PC-9 (cell line): ENCODE measurements around the gene OTOP2. TPM values are rescaled to one million over a fixed set of nuclear protein-coding genes. Genes with fewer than 3 reads are reported as not detected.
A peak's percentile ranks its signal among the peaks of the same experiment; 100 is the strongest.
"Not testable (repeated sequence)": the region's sequence is repeated elsewhere in the genome, so short reads cannot be mapped to it uniquely, and the experiment has no call there.

Source experiments
- BruUV-seq: library from RNA; stranded (reverse); fragments of 400-500 nt; replicated peaks from 2 replicates; lab custom pipeline; 2021; lab: Mats Ljungman, UMichigan
- CTCF ChIA-PET: fragments of 300-600 bp; sonication (Branson Sonifier 250); formaldehyde crosslinking; loops from one replicate; lab custom pipeline; 2022; ENCODE audit warnings: antibody characterized with exemption; lab: Charles Lee
- POLR2A ChIA-PET: fragments of 300-600 bp; sonication (Branson Sonifier 250); formaldehyde crosslinking; loops from one replicate; lab custom pipeline; 2022; ENCODE audit warnings: antibody characterized with exemption; ENCODE audit not compliant: unreplicated experiment; lab: Charles Lee
- DNase-seq, 2 experiments: peaks; one replicate each; pipeline versions ENCODE4 v3.0.0 to v3.0.0-alpha.2; 2015 to 2022; ENCODE audit warnings: mixed read lengths in 1 of 2
- H2AFZ ChIP-seq: fragments of 200-600 bp; sonication (generic); 2 replicates; pipeline ENCODE4 v1.8.1; 2017; ENCODE audit warnings: antibody characterized with exemption
- H3F3A ChIP-seq: fragments of 200-600 bp; sonication (generic); 2 replicates; pipeline ENCODE4 v1.8.1; 2017; ENCODE audit warnings: antibody characterized with exemption, mild to moderate bottlenecking, low read depth; ENCODE audit not compliant: insufficient read depth
- H3K27ac ChIP-seq: fragments of 200-600 bp; sonication (generic); 2 replicates; pipeline ENCODE4 v1.6.1; 2016; ENCODE audit warnings: mixed run types
- H3K27me3 ChIP-seq: fragments of 200-600 bp; sonication (generic); 2 replicates; pipeline ENCODE4 v1.6.1; 2016; ENCODE audit warnings: low read depth, mixed run types; ENCODE audit not compliant: insufficient read depth
- H3K36me3 ChIP-seq: fragments of 200-600 bp; sonication (generic); 2 replicates; pipeline ENCODE4 v1.6.1; 2016; ENCODE audit warnings: low read depth, mixed run types
- H3K4me1 ChIP-seq: fragments of 200-600 bp; sonication (generic); replicated peaks from 2 replicates; pipeline ENCODE4 v1.6.1; 2016; ENCODE audit warnings: mixed run types; ENCODE audit not compliant: insufficient read depth
- H3K4me2 ChIP-seq: fragments of 200-600 bp; sonication (generic); 2 replicates; pipeline ENCODE4 v1.6.1; 2017; ENCODE audit warnings: mixed run types
- H3K4me3 ChIP-seq: fragments of 200-600 bp; sonication (generic); 2 replicates; pipeline ENCODE4 v1.6.1; 2016; ENCODE audit warnings: mixed run types
- H3K79me2 ChIP-seq: fragments of 200-600 bp; sonication (generic); 2 replicates; pipeline ENCODE4 v1.6.1; 2017; ENCODE audit warnings: low read depth, mixed run types
- H3K9me2 ChIP-seq: fragments of 200-600 bp; sonication (generic); 2 replicates; pipeline ENCODE4 v1.8.1; 2017; ENCODE audit warnings: mild to moderate bottlenecking; ENCODE audit not compliant: insufficient read depth
- H3K9me3 ChIP-seq: fragments of 200-600 bp; sonication (generic); 2 replicates; pipeline ENCODE4 v1.8.1; 2016; ENCODE audit warnings: low read depth; ENCODE audit not compliant: insufficient read depth
- H4K20me1 ChIP-seq: fragments of 200-600 bp; sonication (generic); 2 replicates; pipeline ENCODE4 v1.8.1; 2017; ENCODE audit not compliant: insufficient read depth
- EZH2 ChIP-seq: fragments of 200-600 bp; sonication (generic); IDR thresholded peaks from 2 replicates; pipeline ENCODE4 v1.8.0; 2017; ENCODE audit warnings: antibody characterized with exemption, low read depth
- intact Hi-C: fragments of 100-400 bp; cut with micrococcal nuclease; formaldehyde crosslinking; loops from one replicate; pipeline ENCODE4 v1.10.0; 2022; ENCODE audit not compliant: unreplicated experiment
- total RNA-seq: library from RNA; stranded (reverse); gene quantifications from 2 replicates; pipeline ENCODE4 v1.2.3, GENCODE V29; 2021
- TF ChIP-seq, protein P1 (sequence below): fragments of 200-600 bp; sonication (generic); conservative IDR thresholded peaks from 2 replicates; pipeline ENCODE4 v1.6.1; 2017; ENCODE audit warnings: mixed run types, antibody characterized with exemption, mild to moderate bottlenecking, moderate library complexity

OTOP2 gene
- total RNA-seq, 1 experiment from 2014 or later = not detected

DNA sequence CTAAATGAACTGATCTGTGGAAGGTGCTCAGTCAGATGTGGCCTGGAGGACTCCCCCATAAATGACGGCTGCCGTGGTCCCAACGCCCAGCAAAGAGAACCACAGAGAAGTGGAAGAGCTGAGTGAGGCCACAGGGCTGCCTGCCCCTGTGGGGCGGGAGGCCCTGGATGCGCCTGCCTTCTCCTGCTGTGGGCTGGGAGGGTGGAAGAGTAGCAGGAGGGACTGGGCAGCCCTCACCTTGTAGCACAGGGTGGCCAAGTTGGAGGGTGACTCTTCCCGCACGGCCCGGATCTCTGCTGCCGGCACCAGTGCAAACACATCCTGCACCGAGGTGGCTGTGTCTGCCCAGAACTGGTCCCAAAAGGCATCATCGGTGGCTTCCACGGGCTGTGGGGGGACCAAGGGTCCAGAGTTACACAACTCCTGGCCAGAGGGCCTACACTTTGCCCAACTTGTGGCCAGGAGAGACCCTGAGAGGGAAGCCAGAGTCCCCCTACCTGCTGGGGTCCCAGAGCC is 40.2 kb downstream of the OTOP2 start:
- intact Hi-C loops = loop anchor here (5.0 kb wide), 1 partner anchor 83 kb away; the partner anchor contains the start of genes ATP5PD and KCTD2
- Histone ChIP-seq H3K36me3 (no peaks in the 10 kb centered on the region), H3K9me3 (no peaks in the 10 kb centered on the region), H3F3A (peaks cover 9% of the 10 kb centered on the region; the same call in 1 of the 2 replicates), H3K4me1 (peaks cover 19% of the 10 kb centered on the region), H3K4me2 (no peak overlapping the region), H2AFZ (no peak overlapping the region), H3K27me3 (no peaks in the 10 kb centered on the region), H3K27ac (no peak overlapping the region), H3K9me2 (no peaks in the 10 kb centered on the region), H4K20me1 (no peaks in the 10 kb centered on the region), H3K4me3 (no peak overlapping the region), H3K79me2 (peaks cover 9% of the 10 kb centered on the region; the same call in 1 of the 2 replicates)
- TF ChIP-seq, protein P1, sequence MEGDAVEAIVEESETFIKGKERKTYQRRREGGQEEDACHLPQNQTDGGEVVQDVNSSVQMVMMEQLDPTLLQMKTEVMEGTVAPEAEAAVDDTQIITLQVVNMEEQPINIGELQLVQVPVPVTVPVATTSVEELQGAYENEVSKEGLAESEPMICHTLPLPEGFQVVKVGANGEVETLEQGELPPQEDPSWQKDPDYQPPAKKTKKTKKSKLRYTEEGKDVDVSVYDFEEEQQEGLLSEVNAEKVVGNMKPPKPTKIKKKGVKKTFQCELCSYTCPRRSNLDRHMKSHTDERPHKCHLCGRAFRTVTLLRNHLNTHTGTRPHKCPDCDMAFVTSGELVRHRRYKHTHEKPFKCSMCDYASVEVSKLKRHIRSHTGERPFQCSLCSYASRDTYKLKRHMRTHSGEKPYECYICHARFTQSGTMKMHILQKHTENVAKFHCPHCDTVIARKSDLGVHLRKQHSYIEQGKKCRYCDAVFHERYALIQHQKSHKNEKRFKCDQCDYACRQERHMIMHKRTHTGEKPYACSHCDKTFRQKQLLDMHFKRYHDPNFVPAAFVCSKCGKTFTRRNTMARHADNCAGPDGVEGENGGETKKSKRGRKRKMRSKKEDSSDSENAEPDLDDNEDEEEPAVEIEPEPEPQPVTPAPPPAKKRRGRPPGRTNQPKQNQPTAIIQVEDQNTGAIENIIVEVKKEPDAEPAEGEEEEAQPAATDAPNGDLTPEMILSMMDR = no peak
- TF ChIP-seq EZH2 = no peak
- CTCF ChIA-PET = no interaction called here
- POLR2A ChIA-PET = no interaction called here
- DNase-seq = no peak
- BruUV-seq = no TSS peak

DNA sequence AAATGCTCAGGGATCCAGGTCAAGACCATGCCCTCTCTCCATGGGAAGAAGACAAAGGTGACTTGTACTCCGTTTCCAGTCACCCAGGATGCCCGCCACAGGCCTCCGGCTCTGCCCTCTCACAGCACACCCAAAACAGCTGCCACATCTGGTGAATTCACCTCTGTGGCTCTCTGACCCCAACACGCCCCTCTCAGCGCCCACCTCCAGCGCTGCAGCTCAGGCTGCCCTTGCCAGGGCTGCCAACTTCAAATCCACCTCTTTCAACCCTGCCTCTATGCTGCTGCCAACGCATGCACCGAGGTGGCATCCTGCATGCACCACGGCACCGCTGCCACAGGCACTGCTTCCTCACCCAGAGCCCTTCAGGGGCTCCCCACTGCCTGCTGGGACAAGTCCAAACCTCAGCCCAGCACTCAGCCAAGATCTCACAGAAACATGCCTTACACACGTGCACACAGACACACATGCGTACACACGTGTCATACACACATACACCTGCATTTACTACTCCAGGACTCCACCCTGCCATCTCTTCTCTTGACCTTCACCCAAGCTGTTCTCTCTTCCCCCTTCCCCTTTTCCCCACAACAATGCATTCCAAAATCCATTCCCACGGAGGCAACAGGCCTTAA is 41.0 kb downstream of the OTOP2 start:
- ChIA-PET CTCF (no interaction called here), POLR2A (no interaction called here)
- H3K27me3 ChIP-seq = no peaks in the 10 kb centered on the region
- intact Hi-C loops = loop anchor here (5.0 kb wide), 1 partner anchor 82 kb away; the partner anchor contains the start of genes ATP5PD and KCTD2
- H3K4me2 ChIP-seq = no peak overlapping the region
- H4K20me1 ChIP-seq = no peaks in the 10 kb centered on the region
- DNase-seq = no peak
- H3K4me1 ChIP-seq = peaks cover 27% of the 10 kb centered on the region
- H3K36me3 ChIP-seq = no peaks in the 10 kb centered on the region
- peaks cover 9% of the 10 kb centered on the region; the same call in 1 of the 2 replicates for H3F3A ChIP-seq
- no TSS peak for BruUV-seq
- H3K9me2 ChIP-seq = no peaks in the 10 kb centered on the region
- peaks cover 17% of the 10 kb centered on the region for H3K79me2 ChIP-seq
- H2AFZ ChIP-seq = no peak overlapping the region
- TF ChIP-seq, protein P1 = no peak
- no peak for TF ChIP-seq EZH2
- no peak overlapping the region for H3K4me3 ChIP-seq
- no peaks in the 10 kb centered on the region for H3K9me3 ChIP-seq
- no peak overlapping the region for H3K27ac ChIP-seq

DNA sequence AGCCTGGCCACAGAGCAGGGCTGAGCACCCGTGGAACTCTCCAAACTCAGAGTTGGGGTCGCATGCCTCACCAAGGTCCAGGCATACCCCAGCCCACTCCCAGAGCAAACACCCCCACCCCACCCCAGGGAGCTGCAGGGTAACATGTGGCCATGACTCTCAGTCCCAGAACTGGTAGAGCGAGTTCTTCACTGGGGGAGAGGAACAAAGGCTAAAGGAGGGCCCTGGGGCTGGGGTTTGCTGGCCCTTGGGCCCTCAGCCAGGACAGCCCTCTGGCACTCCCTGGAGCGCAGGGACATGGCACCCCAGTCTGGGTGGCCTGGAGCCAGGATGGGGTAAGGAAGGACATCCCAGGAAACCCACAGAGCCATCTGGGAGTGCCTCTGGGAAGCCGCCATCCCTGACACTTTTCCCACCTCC is 44.3 kb downstream of the OTOP2 start:
- H3K36me3 ChIP-seq = no peaks in the 10 kb centered on the region
- H3K4me3 ChIP-seq = peak overlapping the region; percentile 31; the same call in 1 of the 2 replicates
- TF ChIP-seq, protein P1 = no peak
- TF ChIP-seq EZH2 = no peak
- H4K20me1 ChIP-seq = no peaks in the 10 kb centered on the region
- CTCF ChIA-PET = interaction anchor here (0.5 to 1.0 kb wide), 3 partner anchors 203 to 666 kb away, joined by 3 read pairs; no protein-coding TSS in a partner anchor
- peak overlapping the region; percentile 77 for H3K4me2 ChIP-seq
- BruUV-seq = no TSS peak
- H3K9me3 ChIP-seq = no peaks in the 10 kb centered on the region
- H3F3A ChIP-seq = no peaks in the 10 kb centered on the region; the same call in 1 of the 2 replicates
- peaks cover 34% of the 10 kb centered on the region for H3K79me2 ChIP-seq
- peaks cover 43% of the 10 kb centered on the region for H3K4me1 ChIP-seq
- intact Hi-C loops = loop anchor here (2.0 kb wide), 2 partner anchors 40 to 64 kb away; no protein-coding TSS in a partner anchor
- peak overlapping the region; percentile 50 for H3K27ac ChIP-seq
- H3K9me2 ChIP-seq = no peaks in the 10 kb centered on the region
- no peak overlapping the region for H2AFZ ChIP-seq
- peak; percentile 84 to 86 for DNase-seq
- H3K27me3 ChIP-seq = 0 out of 2 replicates have a peak, but pooled peaks cover 3% of the 10 kb centered on the region
- POLR2A ChIA-PET = interaction anchor here (0.9 to 1.2 kb wide), 2 partner anchors 19 to 64 kb away, joined by 3 to 4 read pairs; partner anchors contain the start of gene CDR2L

DNA sequence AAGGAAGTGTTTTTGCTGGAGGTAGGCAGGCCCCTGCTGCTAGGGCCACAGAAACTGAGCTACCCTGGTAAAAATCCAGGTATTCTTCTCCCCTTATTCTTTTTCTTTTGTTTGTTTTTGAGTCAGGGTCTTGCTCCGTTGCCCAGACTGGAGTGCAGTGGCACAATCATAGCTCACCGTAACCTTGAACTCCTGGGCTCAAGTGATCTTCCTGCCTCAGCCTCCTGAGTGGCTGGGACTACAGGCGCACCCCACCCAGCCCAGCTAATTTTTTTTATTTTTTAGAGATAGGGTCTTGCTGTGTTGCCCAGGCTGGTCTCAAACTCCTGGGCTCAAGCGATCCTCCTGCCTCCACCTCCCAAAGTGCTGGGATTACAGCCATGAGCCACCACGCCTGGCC is 45.4 kb downstream of the OTOP2 start:
- ChIA-PET CTCF (interaction anchor here (0.6 kb wide), 1 partner anchor 346 kb away, joined by 5 read pairs; no protein-coding TSS in a partner anchor), POLR2A (interaction anchor here (0.6 kb wide), 1 partner anchor 1200 kb away, joined by 16 read pairs; no protein-coding TSS in a partner anchor)

More for the DNA sequence above, 45.4 kb downstream of the OTOP2 start:
- H3K27me3 ChIP-seq, H3K9me3 ChIP-seq, H3K27ac ChIP-seq, H4K20me1 ChIP-seq, DNase-seq, H3K36me3 ChIP-seq, H3F3A ChIP-seq, BruUV-seq, H3K4me3 ChIP-seq, H2AFZ ChIP-seq, H3K9me2 ChIP-seq: not testable (repeated sequence)
- intact Hi-C loops = loop anchor here (2.0 kb wide), 2 partner anchors 39 to 63 kb away; no protein-coding TSS in a partner anchor
- H3K4me1 ChIP-seq = peaks cover 43% of the 10 kb centered on the region
- peak overlapping the region; percentile 77 for H3K4me2 ChIP-seq
- peaks cover 34% of the 10 kb centered on the region for H3K79me2 ChIP-seq
